ENCODE data around the gene SIN3A.
"Not testable (repeated sequence)": the region's sequence is repeated elsewhere in the genome, so short reads cannot be mapped to it uniquely, and the experiment has no call there.

DNA sequence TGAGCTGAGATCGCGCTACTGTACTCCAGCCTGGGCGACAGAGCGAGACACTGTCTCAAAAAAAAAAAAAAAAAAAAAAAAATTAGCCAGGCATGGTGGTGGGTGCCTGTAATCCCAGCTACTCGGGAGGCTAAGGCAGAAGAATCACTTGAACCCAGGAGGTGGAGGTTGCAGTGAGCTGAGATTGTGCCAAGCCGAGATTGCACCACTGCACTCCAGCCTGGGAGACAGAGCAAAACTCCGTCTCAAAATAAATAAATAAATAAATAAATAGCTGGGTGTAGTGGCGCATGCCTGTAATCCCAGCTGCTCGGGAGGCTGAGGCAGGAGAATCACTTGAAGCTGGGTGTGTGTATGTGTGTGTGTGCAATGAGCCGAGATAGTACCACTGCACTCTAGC, 6.2 kb downstream of the SIN3A start:
- not testable (repeated sequence) for TF ChIP-seq EZH2 (IDR thresholded peaks at IDR 0.05; ENCODE audit: insufficient read depth, poor library complexity, severe bottlenecking); EZH2phosphoT487 (IDR thresholded peaks at IDR 0.05; ENCODE audit: insufficient read depth, low read depth)

Measured in GM23248 (cell line).